OCI-LY7 (cell line): ENCODE data around the gene RECQL. TPM values are rescaled to one million over a fixed set of nuclear protein-coding genes. Genes with fewer than 3 reads are reported as not detected.

Source experiments
- BruUV-seq: library from RNA; stranded (reverse); fragments of 400-500 nt; replicated peaks from 2 replicates; lab custom pipeline; 2021; lab: Mats Ljungman, UMichigan
- CTCF ChIA-PET: fragments of 300-600 bp; sonication (Branson Sonifier 250); formaldehyde crosslinking; loops from one replicate; lab custom pipeline; 2022; ENCODE audit warnings: antibody characterized with exemption; ENCODE audit not compliant: unreplicated experiment; lab: Charles Lee
- POLR2A ChIA-PET: fragments of 300-600 bp; sonication (Branson Sonifier 250); formaldehyde crosslinking; loops from one replicate; lab custom pipeline; 2022; ENCODE audit warnings: antibody characterized with exemption; lab: Charles Lee
- DNase-seq: peaks from one replicate; pipeline ENCODE4 v3.0.0-alpha.2; 2015; ENCODE audit warnings: low spot score
- H2AFZ ChIP-seq: fragments of 200-600 bp; sonication (generic), shearing (Covaris generic); 2 replicates; pipeline ENCODE4 v1.6.1; 2014; ENCODE audit warnings: mild to moderate bottlenecking, antibody characterized with exemption, low read length, moderate library complexity
- H3K27ac ChIP-seq: fragments of 200-600 bp; sonication (generic); 2 replicates; pipeline ENCODE4 v1.5.1; 2014; ENCODE audit warnings: mixed run types, low read depth, mild to moderate bottlenecking, moderate library complexity, low read length, inconsistent platforms; ENCODE audit not compliant: poor library complexity, severe bottlenecking
- H3K36me3 ChIP-seq: fragments of 200-600 bp; sonication (generic); 2 replicates; pipeline ENCODE4 v1.6.1; 2014; ENCODE audit warnings: mild to moderate bottlenecking, antibody characterized with exemption, low read length, moderate library complexity, mixed read lengths; ENCODE audit not compliant: insufficient read depth
- H3K4me1 ChIP-seq: fragments of 200-600 bp; sonication (generic); 2 replicates; pipeline ENCODE4 v1.5.1; 2014; ENCODE audit warnings: mild to moderate bottlenecking, low read length; ENCODE audit not compliant: insufficient read depth, poor library complexity, severe bottlenecking
- H3K4me2 ChIP-seq: fragments of 200-600 bp; sonication (generic); 2 replicates; pipeline ENCODE4 v1.6.1; 2014; ENCODE audit warnings: mild to moderate bottlenecking, low read length
- H3K4me3 ChIP-seq: fragments of 200-600 bp; sonication (generic); 2 replicates; pipeline ENCODE4 v1.5.1; 2014; ENCODE audit warnings: mild to moderate bottlenecking, low read depth, low read length; ENCODE audit not compliant: poor library complexity, severe bottlenecking
- H3K79me2 ChIP-seq: fragments of 200-600 bp; sonication (generic); 2 replicates; pipeline ENCODE4 v1.6.1; 2016; ENCODE audit warnings: low read depth, mild to moderate bottlenecking, low read length, moderate library complexity, mixed read lengths; ENCODE audit not compliant: insufficient read depth
- H3K9me2 ChIP-seq: fragments of 200-600 bp; sonication (generic); 2 replicates; pipeline ENCODE4 v1.6.1; 2016; ENCODE audit warnings: mild to moderate bottlenecking, low read length, mixed read lengths; ENCODE audit not compliant: insufficient read depth
- H3K9me3 ChIP-seq: fragments of 200-600 bp; sonication (generic); 2 replicates; pipeline ENCODE4 v1.6.1; 2014; ENCODE audit warnings: mild to moderate bottlenecking, mixed run types, low read length, mixed read lengths
- H4K20me1 ChIP-seq: fragments of 200-600 bp; sonication (generic); 2 replicates; pipeline ENCODE4 v1.6.1; 2014; ENCODE audit warnings: mild to moderate bottlenecking, antibody characterized with exemption, low read length, moderate library complexity, mixed read lengths; ENCODE audit not compliant: insufficient read depth
- CTCF ChIP-seq: fragments of 200-600 bp; sonication (generic); conservative IDR thresholded peaks from 2 replicates; pipeline ENCODE4 v1.5.1; 2014; ENCODE audit warnings: mild to moderate bottlenecking, antibody characterized with exemption, low read length, moderate library complexity, mixed read lengths
- EZH2phosphoT487 ChIP-seq: fragments of 200-600 bp; sonication (generic); IDR thresholded peaks from 2 replicates; pipeline ENCODE4 v1.6.1; 2018; ENCODE audit warnings: low read depth, borderline replicate concordance, mild to moderate bottlenecking, mixed run types, antibody characterized with exemption, low read length, moderate library complexity, mixed read lengths
- intact Hi-C: fragments of 100-400 bp; cut with micrococcal nuclease; formaldehyde crosslinking; loops from one replicate; pipeline ENCODE4 v1.10.0; 2022; ENCODE audit not compliant: unreplicated experiment
- total RNA-seq, 2 experiments: library from RNA; depleted of rRNA in 1 of 2; stranded (reverse); fragments of >200 nt in 1 of 2; shearing (Covaris generic) in 1 of 2; gene quantifications; 2 replicates each; pipeline ENCODE4 v1.2.3, GENCODE V29; 2014 to 2022

The RECQL gene
- total RNA-seq, 2 experiments from 2014 or later: 53.1 to 72.8 TPM

DNA sequence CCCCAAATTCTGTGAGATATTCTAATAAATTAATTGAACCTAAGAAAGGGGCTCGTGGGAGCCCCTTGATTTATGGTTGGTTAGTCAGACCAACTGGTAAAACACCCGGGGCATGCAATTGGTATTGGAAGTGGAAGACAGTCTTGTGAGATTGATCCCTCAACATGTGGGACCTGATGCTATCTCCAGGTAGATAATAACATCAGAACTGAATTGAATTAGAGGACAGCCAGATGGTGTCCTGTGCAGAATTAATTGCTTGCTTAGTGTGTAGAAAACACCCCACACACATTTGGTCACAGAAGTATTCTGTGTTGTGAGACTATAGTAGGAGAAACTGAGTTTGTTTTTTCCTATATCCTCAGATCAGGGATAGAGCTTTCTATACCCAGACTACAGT lies 42.0 kb downstream of the RECQL start:
- H2AFZ ChIP-seq: no peak overlapping the region
- no peak overlapping the region for H3K27ac ChIP-seq
- ChIA-PET CTCF (no interaction called here), POLR2A (interaction anchor here (1.1 kb wide), 1 partner anchor 11 kb away, joined by 3 read pairs; no protein-coding TSS in a partner anchor)
- H3K9me2 ChIP-seq: no peaks in the 10 kb centered on the region
- peaks cover 51% of the 10 kb centered on the region for H3K36me3 ChIP-seq
- no peak for TF ChIP-seq EZH2phosphoT487
- TF ChIP-seq CTCF: no peak
- no peak overlapping the region for H3K4me3 ChIP-seq
- intact Hi-C loops: no loop called here
- H3K79me2 ChIP-seq: no peaks in the 10 kb centered on the region
- H4K20me1 ChIP-seq: no peaks in the 10 kb centered on the region
- H3K4me1 ChIP-seq: no peaks in the 10 kb centered on the region
- no peak overlapping the region for H3K4me2 ChIP-seq
- BruUV-seq: no TSS peak
- no peak for DNase-seq
- no peaks in the 10 kb centered on the region for H3K9me3 ChIP-seq

DNA sequence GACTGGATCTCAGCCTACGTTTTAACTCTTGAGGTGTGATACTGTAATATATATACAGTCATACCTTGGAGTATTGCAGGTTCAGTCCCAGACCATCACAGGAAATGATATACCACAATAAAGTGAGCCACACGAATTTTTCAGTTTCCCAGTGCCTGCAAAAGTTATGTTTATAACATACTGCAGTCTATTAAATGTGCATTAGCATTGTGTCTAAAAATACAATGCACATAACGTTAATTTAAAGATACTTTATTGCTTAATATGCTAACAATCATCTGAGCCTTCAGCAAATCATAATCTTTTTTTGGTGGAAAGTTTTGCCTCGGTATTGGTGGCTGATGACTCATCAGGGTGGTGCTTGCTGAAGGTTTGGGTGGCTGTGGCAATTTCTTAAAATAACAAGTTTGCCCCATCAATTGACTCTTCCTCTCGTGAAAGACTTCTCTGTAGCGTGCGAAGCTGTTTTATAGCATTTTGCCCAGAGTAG lies 45.1 kb downstream of the RECQL start:
- Histone ChIP-seq H4K20me1 (no peaks in the 10 kb centered on the region), H3K9me2 (no peaks in the 10 kb centered on the region), H3K9me3 (no peaks in the 10 kb centered on the region), H3K36me3 (peaks cover 38% of the 10 kb centered on the region), H2AFZ (no peak overlapping the region), H3K79me2 (no peaks in the 10 kb centered on the region), H3K27ac (no peak overlapping the region), H3K4me3 (no peak overlapping the region), H3K4me1 (no peaks in the 10 kb centered on the region), H3K4me2 (no peak overlapping the region)
- no TSS peak for BruUV-seq
- intact Hi-C loops: no loop called here
- ChIA-PET CTCF (no interaction called here), POLR2A (no interaction called here)
- DNase-seq: no peak
- TF ChIP-seq CTCF (no peak), EZH2phosphoT487 (no peak)

DNA sequence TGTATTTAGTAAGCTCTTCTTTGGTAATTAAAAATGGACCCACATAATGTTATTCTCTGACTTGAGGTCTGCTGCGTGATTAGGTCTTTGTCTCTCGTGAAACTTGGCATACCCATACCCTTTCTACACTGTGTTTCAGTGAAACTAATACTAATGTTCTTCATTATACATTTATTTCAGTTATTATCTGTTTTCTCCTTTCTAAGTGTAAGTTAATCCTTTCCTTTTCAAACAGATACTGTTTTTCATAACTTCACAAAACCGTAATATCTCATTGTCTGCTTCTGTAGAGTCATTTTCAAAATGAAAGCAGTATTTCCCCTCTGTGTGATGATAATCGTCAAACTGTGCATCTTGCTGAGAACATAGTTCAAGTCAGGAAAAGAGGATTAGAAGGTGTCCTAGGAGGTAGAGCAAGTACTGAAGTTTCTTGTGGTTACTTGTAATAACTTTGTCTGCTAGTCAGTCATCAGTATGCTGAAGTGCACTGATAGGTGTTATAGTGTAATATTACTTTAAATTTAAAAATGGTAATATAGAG lies 48.1 kb downstream of the RECQL start:
- ChIA-PET POLR2A (interaction anchor here (1.0 kb wide), 1 partner anchor 14 kb away, joined by 3 read pairs; no protein-coding TSS in a partner anchor), CTCF (no interaction called here)
- H3K79me2 ChIP-seq: no peaks in the 10 kb centered on the region
- intact Hi-C loops: no loop called here
- H3K27ac ChIP-seq: no peak overlapping the region
- no peak for DNase-seq
- no peaks in the 10 kb centered on the region for H3K4me1 ChIP-seq
- H2AFZ ChIP-seq: no peak overlapping the region
- no peaks in the 10 kb centered on the region for H3K9me2 ChIP-seq
- H4K20me1 ChIP-seq: no peaks in the 10 kb centered on the region
- H3K36me3 ChIP-seq: peaks cover 55% of the 10 kb centered on the region
- BruUV-seq: no TSS peak
- H3K4me2 ChIP-seq: no peak overlapping the region
- no peak overlapping the region for H3K4me3 ChIP-seq
- no peaks in the 10 kb centered on the region for H3K9me3 ChIP-seq
- TF ChIP-seq CTCF (no peak), EZH2phosphoT487 (no peak)
